K562 (cell line): ENCODE data around the gene XPO6. TPM values are rescaled to one million over a fixed set of nuclear protein-coding genes. Genes with fewer than 3 reads are reported as not detected.

Experiments used
- ATAC-seq: fragments of 200-7000 bp; cut with Tn5 transposase; 3 replicates; pipeline ENCODE4 v1.9.1; 2020; ENCODE audit warnings: moderate library complexity
- BruUV-seq: library from RNA; stranded (reverse); fragments of 400-500 nt; replicated peaks from 2 replicates; lab custom pipeline; 2021; lab: Mats Ljungman, UMichigan
- CTCF ChIA-PET: fragments of 300-600 bp; formaldehyde crosslinking; extraction: SDS; loops from one replicate; lab custom pipeline; 2021; ENCODE audit warnings: low intra/inter-chr PET ratio; lab: Yijun Ruan, JAX
- POLR2A ChIA-PET: fragments of 300-600, 350-650 bp; sonication (Branson Sonifier 250); formaldehyde crosslinking; extraction: SDS; loops from one replicate; lab custom pipeline; 2021; ENCODE audit warnings: antibody characterized with exemption, inconsistent platforms; lab: Yijun Ruan, JAX
- DNase-seq, 4 experiments: peaks; one replicate each; pipeline versions ENCODE4 v3.0.0 to v3.0.0-alpha.2; 2011 to 2018; ENCODE audit warnings: low spot score in 3 of 4, mixed read lengths in 3 of 4; ENCODE audit errors: extremely low read depth in 1 of 4
- FAIRE-seq: peaks from 2 replicates; lab custom pipeline; 2011; peaks lifted over from hg19 to GRCh38; lab: Jason Lieb, UNC
- H2AFZ ChIP-seq: 2 replicates; pipeline ENCODE4 v1.6.0; 2011; ENCODE audit warnings: low read depth, low read length, control low read depth, inconsistent platforms
- H3K27ac ChIP-seq: fragments of 200-600 bp; 3 replicates; pipeline ENCODE4 v1.8.0; 2011; ENCODE audit warnings: low read depth, mild to moderate bottlenecking, control low read depth, inconsistent platforms, low read length, moderate library complexity, mixed read lengths; ENCODE audit errors: extremely low read depth
- H3K27me3 ChIP-seq, 2 experiments: fragments of 300-600 bp in 1 of 2; 2 replicates in 1 of 2; 3 replicates in 1 of 2; pipeline versions ENCODE4 v1.6.0 to v1.8.0; 2011; ENCODE audit warnings: inconsistent platforms in 2 of 2, low read length in 2 of 2, mild to moderate bottlenecking in 1 of 2, mixed read lengths in 1 of 2, moderate library complexity in 1 of 2; ENCODE audit not compliant: control insufficient read depth in 2 of 2, insufficient read depth in 2 of 2
- H3K36me3 ChIP-seq: fragments of 300-600 bp; 3 replicates; pipeline ENCODE4 v1.8.0; 2011; ENCODE audit warnings: mild to moderate bottlenecking, low read length, inconsistent platforms; ENCODE audit not compliant: control insufficient read depth, insufficient read depth
- H3K4me1 ChIP-seq, 2 experiments: fragments of 200-600 bp in 1 of 2; replicated peaks in 1 of 2; 2 replicates in 1 of 2; 3 replicates in 1 of 2; pipeline versions ENCODE4 v1.5.1 to v1.8.0; 2011; ENCODE audit warnings: inconsistent platforms in 2 of 2, low read length in 2 of 2, mild to moderate bottlenecking in 1 of 2, mixed read lengths in 1 of 2, moderate library complexity in 1 of 2; ENCODE audit not compliant: control insufficient read depth in 2 of 2, insufficient read depth in 2 of 2
- H3K4me2 ChIP-seq: 2 replicates; pipeline ENCODE4 v1.6.1; 2011; ENCODE audit warnings: low read length, control low read depth, inconsistent platforms, mixed read lengths; ENCODE audit not compliant: insufficient read depth
- H3K4me3 ChIP-seq: fragments of 200-600 bp; sonication (generic), shearing (Covaris generic); 2 replicates; pipeline ENCODE4 v1.5.1; 2016; ENCODE audit warnings: control low read depth, inconsistent platforms
- H3K79me2 ChIP-seq: fragments of 200-600 bp; 3 replicates; pipeline ENCODE4 v1.8.0; 2011; ENCODE audit warnings: low read length, inconsistent platforms; ENCODE audit not compliant: control insufficient read depth, insufficient read depth
- H3K9ac ChIP-seq, 2 experiments: 2 replicates each; pipeline versions ENCODE4 v1.6.0 to v1.6.1; 2011; ENCODE audit warnings: low read depth in 2 of 2, low read length in 2 of 2, control low read depth in 1 of 2, inconsistent platforms in 1 of 2, mild to moderate bottlenecking in 1 of 2, mixed read lengths in 1 of 2; ENCODE audit not compliant: insufficient read depth in 1 of 2
- H3K9me1 ChIP-seq: one replicate; pipeline ENCODE4 v1.6.0; 2011; ENCODE audit warnings: inconsistent platforms, mild to moderate bottlenecking, low read length, moderate library complexity; ENCODE audit not compliant: control insufficient read depth, insufficient read depth
- H3K9me3 ChIP-seq: replicated peaks from 2 replicates; pipeline ENCODE4 v1.5.1; 2011; ENCODE audit warnings: low read depth, low read length, inconsistent platforms; ENCODE audit not compliant: control insufficient read depth, insufficient read depth
- H4K20me1 ChIP-seq: replicated peaks from 2 replicates; pipeline ENCODE4 v1.6.1; 2011; ENCODE audit warnings: low read length, inconsistent platforms, mixed read lengths; ENCODE audit not compliant: control insufficient read depth, insufficient read depth
- CCNT2 ChIP-seq: IDR thresholded peaks from 2 replicates; pipeline ENCODE4 v1.6.1; 2011; ENCODE audit warnings: borderline replicate concordance, low read depth, mild to moderate bottlenecking, moderate library complexity, mixed read lengths, low read length; ENCODE audit not compliant: insufficient read length; ENCODE audit errors: extremely low read depth
- CHD4 ChIP-seq: fragments of 200-600 bp; sonication (generic); IDR thresholded peaks from 3 replicates; pipeline ENCODE4 v1.6.1; 2012; ENCODE audit warnings: low read depth, mild to moderate bottlenecking, mixed read lengths, low read length, inconsistent platforms; ENCODE audit not compliant: insufficient read depth, insufficient replicate concordance, poor library complexity, severe bottlenecking
- FOXJ2 ChIP-seq: fragments of 200-800 bp; sonication (Bioruptor generic); IDR thresholded peaks from 2 replicates; pipeline ENCODE4 v1.6.1; 2016; ENCODE audit warnings: missing genetic modification characterization, missing compliant biosample characterization
- FOXK1 ChIP-seq: sonication (generic); formaldehyde crosslinking; IDR thresholded peaks from 2 replicates; pipeline ENCODE4 v1.8.0; 2022; ENCODE audit warnings: missing genetic modification reagents, mild to moderate bottlenecking, borderline replicate concordance
- HMG20A ChIP-seq: fragments of 450-650 bp; formaldehyde crosslinking; conservative IDR thresholded peaks from 2 replicates; pipeline ENCODE4 v1.4.0; 2020; ENCODE audit warnings: mild to moderate bottlenecking, mixed read lengths
- NCOA4 ChIP-seq: fragments of 450-650 bp; IDR thresholded peaks from 2 replicates; pipeline ENCODE4 v1.6.1; 2018; ENCODE audit warnings: mild to moderate bottlenecking; ENCODE audit not compliant: partially characterized antibody
- NUFIP1 ChIP-seq: fragments of 450-650 bp; IDR thresholded peaks from 2 replicates; pipeline ENCODE4 v1.6.1; 2018; ENCODE audit not compliant: partially characterized antibody
- SIN3A ChIP-seq, 2 experiments: fragments of 150-350 bp in 1 of 2; IDR thresholded peaks; 2 replicates each; pipeline ENCODE4 v1.6.1; 2011 to 2016; ENCODE audit warnings: borderline replicate concordance in 2 of 2, low read depth in 2 of 2, low read length in 2 of 2, mild to moderate bottlenecking in 2 of 2, moderate library complexity in 2 of 2; ENCODE audit not compliant: control insufficient read depth in 1 of 2
- ZBTB2 ChIP-seq: fragments of 450-650 bp; IDR thresholded peaks from 2 replicates; pipeline ENCODE4 v1.6.1; 2016; ENCODE audit warnings: antibody characterized with exemption
- ZBTB26 ChIP-seq: fragments of 450-650 bp; formaldehyde crosslinking; IDR thresholded peaks from 2 replicates; pipeline ENCODE4 v1.4.0; 2022; ENCODE audit warnings: missing genetic modification characterization
- ZNF217 ChIP-seq: sonication (generic); formaldehyde crosslinking; IDR thresholded peaks from 2 replicates; pipeline ENCODE4 v1.8.0; 2022; ENCODE audit warnings: mild to moderate bottlenecking, missing genetic modification reagents
- ZNF408 ChIP-seq: fragments of 250-450 bp; sonication (Bioruptor Pico); IDR thresholded peaks from 2 replicates; pipeline ENCODE4 v1.4.0; 2020; ENCODE audit warnings: low read depth, mild to moderate bottlenecking, moderate library complexity
- WGBS: fragments of 100-300 bp; shearing (Covaris generic); methylation state at CpG from one replicate; pipeline ENCODE4 v1.1.6; 2016; ENCODE audit warnings: low coverage, mixed read lengths; ENCODE audit not compliant: insufficient coverage; ENCODE audit errors: missing lambda C conversion rate; 5-methylcytosine and 5-hydroxymethylcytosine counted together
- in situ Hi-C: fragments of 300-500 bp; cut with MboI; formaldehyde crosslinking; loops from 4 replicates; pipeline ENCODE4 v1.15.0; 2018; ENCODE audit warnings: inconsistent platforms, mixed read lengths
- intact Hi-C: fragments of 100-400 bp; cut with micrococcal nuclease; formaldehyde crosslinking; loops from 2 replicates; pipeline ENCODE4 v1.14.2; 2022
- polyA plus RNA-seq, 8 experiments: library from polyadenylated mRNA; depleted of rRNA in 4 of 8; stranded (reverse) in 5 of 8; unstranded in 3 of 8; fragments of >200 nt; fragmentation: Nextera tagmentation in 2 of 8; fragmentation: Illumina TruSeq in 1 of 8; extraction: Ambion mirVana in 2 of 8; extraction: Trizol in 1 of 8; gene quantifications; 2 replicates each; pipeline versions ENCODE4 v1.2.1 to v1.2.3, GENCODE V29; 2011 to 2014; ENCODE audit warnings: inconsistent platforms in 1 of 8, missing spikeins in 1 of 8
- total RNA-seq, 7 experiments: library from RNA; depleted of rRNA in 6 of 7; stranded (reverse); fragments of >200 nt in 6 of 7; fragmentation: Illumina TruSeq in 2 of 7; extraction: Trizol in 2 of 7; gene quantifications; 2 replicates each; pipeline versions ENCODE4 v1.2.1 to v1.2.3, GENCODE V29; 2011 to 2021; ENCODE audit warnings: low replicate concordance in 1 of 7

XPO6 gene
- total and polyA plus RNA-seq, 9 of the 15 experiments (the other 6 are each of a cell fraction or from before 2014, with no cell fraction given): 11.2 to 196 (median 119) TPM

GRCh38 chr16:28158136-28158535, 53.6 kb downstream of the XPO6 start (continued):
- TF ChIP-seq ZNF408 (CRISPR knock-in tag) (no peak), ZBTB2 (no peak), FOXK1 (CRISPR knock-in tag) (no peak), ZNF217 (CRISPR knock-in tag) (no peak), FOXJ2 (tag) (no peak)

GRCh38 chr16:28156056-28156680, 55.6 kb downstream of the XPO6 start:
- no peak for FAIRE-seq
- Histone ChIP-seq H3K4me1 (no peaks in the 10 kb centered on the region), H4K20me1 (no peaks in the 10 kb centered on the region; the same call in 1 of the 2 replicates), H2AFZ (no peak overlapping the region), H3K36me3 (peaks cover 82% of the 10 kb centered on the region), H3K9ac (peak overlapping the region in 1 of 2 experiments; percentile 53; a peak in 1 of 4 replicates), H3K9me1 (no peaks in the 10 kb centered on the region), H3K27ac (no peak overlapping the region), H3K27me3 (no peaks in the 10 kb centered on the region), H3K9me3 (no peaks in the 10 kb centered on the region), H3K4me3 (no peak overlapping the region), H3K4me2 (no peak overlapping the region), H3K79me2 (peaks cover 32% of the 10 kb centered on the region; the same call in 2 of the 3 replicates)
- POLR2A ChIA-PET: interaction anchor here (0.7 kb wide), 1 partner anchor 54 kb away, joined by 3 read pairs; no protein-coding TSS in a partner anchor
- 95% methylated on average over 5 of the region's 10 CpGs for WGBS
- ATAC-seq: no peak
- CTCF ChIA-PET: no interaction called here
- in situ Hi-C loops (no loop called here), intact Hi-C loops (no loop called here)
- no peak for DNase-seq
- BruUV-seq: no TSS peak
- no peak for TF ChIP-seq HMG20A (CRISPR knock-in tag)
- TF ChIP-seq NCOA4: no peak
- TF ChIP-seq SIN3A (IDR thresholded peaks at IDR 0.05; ENCODE audit: borderline replicate concordance in 2 of 2, control insufficient read depth in 1 of 2, low read depth in 2 of 2, low read length in 2 of 2): no peak
- TF ChIP-seq ZBTB26: no peak
- no peak for TF ChIP-seq ZNF217 (CRISPR knock-in tag)
- no peak for TF ChIP-seq NUFIP1
- no peak for TF ChIP-seq CHD4
- TF ChIP-seq CCNT2: no peak
